ENCODE results near the gene BCL6B.

The BCL6B gene

GRCh38 chr17:7078711-7079110 is 55.9 kb downstream of the BCL6B start:
- TF ChIP-seq CTCF (IDR thresholded peaks at IDR 0.05; ENCODE audit: low read length) (no peak), EZH2 (optimal IDR thresholded peaks at IDR 0.05; ENCODE audit: low read depth, low read length) (no peak), EZH2phosphoT487 (IDR thresholded peaks at IDR 0.05; ENCODE audit: low read length) (no peak)
- no peaks in the 10 kb centered on the region for H4K20me1 ChIP-seq (ENCODE audit: insufficient read depth, low read length)
- no peak overlapping the region for H3K27ac ChIP-seq (ENCODE audit: low read length)
- no peaks in the 10 kb centered on the region; the same call in 1 of the 2 replicates for H3F3A ChIP-seq (ENCODE audit: insufficient read depth, low read length)
- peaks cover 81% of the 10 kb centered on the region for H3K27me3 ChIP-seq (replicated peaks; ENCODE audit: insufficient read depth, low read length)
- no peaks in the 10 kb centered on the region for H3K79me2 ChIP-seq (ENCODE audit: low read length)
- H3K4me3 ChIP-seq (ENCODE audit: low read length), result no peak overlapping the region
- no peaks in the 10 kb centered on the region for H3K4me1 ChIP-seq (ENCODE audit: low read length)
- no peaks in the 10 kb centered on the region for H3K36me3 ChIP-seq (replicated peaks; ENCODE audit: insufficient read depth, low read length)
- H3K9ac ChIP-seq (ENCODE audit: low read length), result no peak overlapping the region
- H3K4me2 ChIP-seq (ENCODE audit: low read depth, low read length), result no peak overlapping the region
- peak; percentile 2 for DNase-seq
- no peaks in the 10 kb centered on the region for H3K9me3 ChIP-seq (replicated peaks; ENCODE audit: insufficient read depth, low read length)
- H3K9me2 ChIP-seq (replicated peaks; ENCODE audit: insufficient read depth, low read length), result no peaks in the 10 kb centered on the region
- no peak overlapping the region for H2AFZ ChIP-seq (ENCODE audit: low read length)
